PC-9 (cell line): ENCODE results near the gene AQR.

Experiments used
- CTCF ChIP-seq: fragments of 200-600 bp; sonication (generic); conservative IDR thresholded peaks from 2 replicates; pipeline ENCODE4 v1.6.1; 2017; ENCODE audit warnings: mixed run types, antibody characterized with exemption, mild to moderate bottlenecking, moderate library complexity
- EZH2 ChIP-seq: fragments of 200-600 bp; sonication (generic); IDR thresholded peaks from 2 replicates; pipeline ENCODE4 v1.8.0; 2017; ENCODE audit warnings: antibody characterized with exemption, low read depth

DNA sequence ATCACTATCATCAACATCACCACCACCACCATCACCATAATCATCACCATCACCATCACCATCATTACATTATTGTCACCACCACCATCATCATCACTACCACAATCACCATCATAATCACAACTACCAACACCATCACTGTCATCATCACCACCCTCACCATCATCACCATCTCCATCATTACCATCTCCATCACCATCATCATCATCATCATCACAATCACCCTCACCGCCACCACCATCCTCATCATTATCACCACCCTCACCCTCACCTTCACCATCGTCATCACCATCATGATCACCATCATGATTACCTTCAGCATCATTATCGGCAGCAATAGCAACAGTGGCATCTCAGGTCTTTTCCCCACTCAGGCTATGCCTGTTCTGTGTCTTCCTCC lies 131.3 kb downstream of the AQR start:
- TF ChIP-seq CTCF (no peak), EZH2 (no peak)
